IMR-90 (cell line): Measurements from ENCODE around the gene BTBD10. TPM values are rescaled to one million over a fixed set of nuclear protein-coding genes. Genes with fewer than 3 reads are reported as not detected.

Experiments used
- ATAC-seq: fragments of 200-7000 bp; cut with Tn5 transposase; 2 replicates; pipeline ENCODE4 v1.9.1; 2020; ENCODE audit warnings: low read depth, mild to moderate bottlenecking, moderate library complexity
- BruUV-seq: library from RNA; stranded (reverse); fragments of 400-500 nt; replicated peaks from 2 replicates; lab custom pipeline; 2021; lab: Mats Ljungman, UMichigan
- CTCF ChIA-PET: fragments of 300-600 bp; formaldehyde crosslinking; extraction: SDS; loops from one replicate; lab custom pipeline; 2021; ENCODE audit warnings: antibody characterized with exemption; lab: Yijun Ruan, JAX
- POLR2A ChIA-PET: fragments of 300-600 bp; sonication (Branson Sonifier 250); formaldehyde crosslinking; loops from one replicate; lab custom pipeline; 2022; ENCODE audit warnings: antibody characterized with exemption; ENCODE audit not compliant: unreplicated experiment; lab: Charles Lee
- DNase-seq: peaks from one replicate; pipeline ENCODE4 v3.0.0; 2013
- H2AFZ ChIP-seq: replicated peaks from 2 replicates; pipeline ENCODE3; 2013; ENCODE audit warnings: low read length, mild to moderate bottlenecking; ENCODE audit not compliant: poor library complexity
- H2AK5ac ChIP-seq: 2 replicates; pipeline ENCODE4 v1.6.1; 2013; ENCODE audit warnings: low read depth, low read length, inconsistent platforms
- H2AK9ac ChIP-seq: replicated peaks from 2 replicates; pipeline ENCODE3; 2013; ENCODE audit warnings: mild to moderate bottlenecking, low read depth, low read length, moderate library complexity; ENCODE audit not compliant: poor library complexity
- H2BK120ac ChIP-seq: 2 replicates; pipeline ENCODE4 v1.6.1; 2013; ENCODE audit warnings: low read depth, low read length, inconsistent platforms
- H2BK15ac ChIP-seq: 3 replicates; pipeline ENCODE4 v1.6.1; 2013; ENCODE audit warnings: low read depth, low read length, inconsistent platforms
- H2BK20ac ChIP-seq: 2 replicates; pipeline ENCODE4 v1.6.1; 2013; ENCODE audit warnings: low read depth, mild to moderate bottlenecking, inconsistent platforms, low read length, moderate library complexity
- H2BK5ac ChIP-seq: 2 replicates; pipeline ENCODE4 v1.6.1; 2013; ENCODE audit warnings: mild to moderate bottlenecking, low read depth, low read length, inconsistent platforms; ENCODE audit not compliant: poor library complexity, severe bottlenecking
- H3K14ac ChIP-seq: replicated peaks from 2 replicates; pipeline ENCODE4 v1.6.1; 2013; ENCODE audit warnings: low read depth, low read length, inconsistent platforms
- H3K18ac ChIP-seq: 2 replicates; pipeline ENCODE4 v1.6.1; 2013; ENCODE audit warnings: low read depth, low read length, control low read depth
- H3K23ac ChIP-seq: 2 replicates; pipeline ENCODE4 v1.6.1; 2013; ENCODE audit warnings: low read depth, low read length, inconsistent platforms
- H3K27ac ChIP-seq: 2 replicates; pipeline ENCODE4 v1.5.1; 2013; ENCODE audit warnings: mild to moderate bottlenecking, control low read depth, low read length; ENCODE audit not compliant: insufficient read depth
- H3K27me3 ChIP-seq: 2 replicates; pipeline ENCODE4 v1.6.1; 2013; ENCODE audit warnings: low read length; ENCODE audit not compliant: control insufficient read depth, insufficient read depth
- H3K36me3 ChIP-seq: 2 replicates; pipeline ENCODE4 v1.6.1; 2013; ENCODE audit warnings: low read length, mixed read lengths; ENCODE audit not compliant: control insufficient read depth, insufficient read depth
- H3K4ac ChIP-seq: 2 replicates; pipeline ENCODE4 v1.6.1; 2013; ENCODE audit warnings: low read depth, low read length, inconsistent platforms
- H3K4me1 ChIP-seq: 2 replicates; pipeline ENCODE4 v1.6.1; 2013; ENCODE audit warnings: low read length, mixed read lengths; ENCODE audit not compliant: control insufficient read depth, insufficient read depth
- H3K4me2 ChIP-seq: 2 replicates; pipeline ENCODE4 v1.6.1; 2013; ENCODE audit warnings: low read depth, mild to moderate bottlenecking, control low read depth, low read length, moderate library complexity
- H3K4me3 ChIP-seq: 2 replicates; pipeline ENCODE4 v1.5.1; 2013; ENCODE audit warnings: low read depth, mild to moderate bottlenecking, control low read depth, low read length, moderate library complexity; ENCODE audit not compliant: insufficient read depth
- H3K56ac ChIP-seq: 2 replicates; pipeline ENCODE4 v1.6.1; 2013; ENCODE audit warnings: low read length, inconsistent platforms; ENCODE audit not compliant: insufficient read depth; ENCODE audit errors: extremely low read depth
- H3K79me1 ChIP-seq, 2 experiments: 2 replicates each; pipeline ENCODE4 v1.6.1; 2013; ENCODE audit warnings: low read length in 2 of 2, inconsistent platforms in 1 of 2, low read depth in 1 of 2
- H3K9ac ChIP-seq: 2 replicates; pipeline ENCODE4 v1.6.1; 2013; ENCODE audit warnings: low read depth, low read length, control low read depth
- H3K9me1 ChIP-seq: 2 replicates; pipeline ENCODE4 v1.6.1; 2013; ENCODE audit warnings: low read length, inconsistent platforms; ENCODE audit not compliant: insufficient read depth
- H3K9me3 ChIP-seq: 2 replicates; pipeline ENCODE4 v1.6.1; 2013; ENCODE audit warnings: low read length; ENCODE audit not compliant: control insufficient read depth, insufficient read depth
- H4K20me1 ChIP-seq: 2 replicates; pipeline ENCODE4 v1.6.1; 2013; ENCODE audit warnings: low read length, inconsistent platforms; ENCODE audit not compliant: insufficient read depth
- H4K5ac ChIP-seq: 2 replicates; pipeline ENCODE4 v1.6.1; 2013; ENCODE audit warnings: mild to moderate bottlenecking, low read depth, low read length, control low read depth
- H4K8ac ChIP-seq, 2 experiments: 2 replicates each; pipeline ENCODE4 v1.6.1; 2013; ENCODE audit warnings: low read depth in 2 of 2, low read length in 2 of 2, control low read depth in 1 of 2, inconsistent platforms in 1 of 2
- H4K91ac ChIP-seq: 2 replicates; pipeline ENCODE4 v1.6.1; 2013; ENCODE audit warnings: low read depth, low read length, inconsistent platforms; ENCODE audit not compliant: insufficient read depth
- BHLHE40 ChIP-seq: fragments of 150-350 bp; IDR thresholded peaks from 2 replicates; pipeline ENCODE4 v1.6.1; 2016; ENCODE audit warnings: mild to moderate bottlenecking, low read depth, low read length
- CEBPB ChIP-seq: IDR thresholded peaks from 2 replicates; pipeline ENCODE4 v1.6.1; 2012; ENCODE audit warnings: low read depth, low read length, improper control_type of control experiment
- CHD1 ChIP-seq: IDR thresholded peaks from 2 replicates; pipeline ENCODE4 v1.6.1; 2012; ENCODE audit warnings: low read depth, low read length, improper control_type of control experiment
- CTCF ChIP-seq: conservative IDR thresholded peaks from 2 replicates; pipeline ENCODE4 v1.5.1; 2012; ENCODE audit warnings: mild to moderate bottlenecking, low read depth, low read length, improper control_type of control experiment
- ELK1 ChIP-seq: fragments of 150-350 bp; IDR thresholded peaks from 2 replicates; pipeline ENCODE4 v1.6.1; 2016; ENCODE audit warnings: low read depth, mild to moderate bottlenecking, low read length, moderate library complexity, borderline replicate concordance
- FOS ChIP-seq: fragments of 150-350 bp; IDR thresholded peaks from 2 replicates; pipeline ENCODE4 v1.6.1; 2016; ENCODE audit warnings: low read depth, low read length
- MAFK ChIP-seq: IDR thresholded peaks from 2 replicates; pipeline ENCODE4 v1.6.1; 2012; ENCODE audit warnings: low read depth, low read length, improper control_type of control experiment
- MAZ ChIP-seq: IDR thresholded peaks from 2 replicates; pipeline ENCODE4 v1.6.1; 2012; ENCODE audit warnings: low read depth, mild to moderate bottlenecking, low read length, improper control_type of control experiment, moderate library complexity, borderline replicate concordance
- MXI1 ChIP-seq: IDR thresholded peaks from 2 replicates; pipeline ENCODE4 v1.6.1; 2012; ENCODE audit warnings: low read depth, mild to moderate bottlenecking, low read length, moderate library complexity, borderline replicate concordance
- NFE2L2 ChIP-seq: fragments of 150-350 bp; IDR thresholded peaks from 2 replicates; pipeline ENCODE4 v1.6.1; 2016; ENCODE audit warnings: low read depth, mild to moderate bottlenecking, low read length
- POLR2A ChIP-seq: IDR thresholded peaks from 2 replicates; pipeline ENCODE4 v1.6.1; 2012; ENCODE audit warnings: mild to moderate bottlenecking, low read depth, low read length
- RAD21 ChIP-seq: IDR thresholded peaks from 2 replicates; pipeline ENCODE4 v1.6.1; 2012; ENCODE audit warnings: low read length, improper control_type of control experiment
- RCOR1 ChIP-seq: IDR thresholded peaks from 2 replicates; pipeline ENCODE4 v1.6.1; 2012; ENCODE audit warnings: mild to moderate bottlenecking, low read length, improper control_type of control experiment; ENCODE audit not compliant: insufficient replicate concordance
- RFX5 ChIP-seq: IDR thresholded peaks from 2 replicates; pipeline ENCODE4 v1.8.0; 2012; ENCODE audit warnings: low read depth, mild to moderate bottlenecking, low read length, moderate library complexity
- SMC3 ChIP-seq: fragments of 150-350 bp; IDR thresholded peaks from 2 replicates; pipeline ENCODE4 v1.6.1; 2016; ENCODE audit warnings: low read depth, mild to moderate bottlenecking, antibody characterized with exemption, low read length, moderate library complexity
- USF2 ChIP-seq: fragments of 150-350 bp; IDR thresholded peaks from 2 replicates; pipeline ENCODE4 v1.6.1; 2017; ENCODE audit warnings: mild to moderate bottlenecking, antibody characterized with exemption, low read length, low read depth
- WGBS, 2 experiments: methylation state at CpG; one replicate each; pipeline versions ENCODE4 v1.1.5 to v1.1.7; 2013; ENCODE audit warnings: missing lambda C conversion rate in 2 of 2; ENCODE audit not compliant: insufficient read length in 1 of 2; ENCODE audit errors: extremely low coverage in 2 of 2; 5-methylcytosine and 5-hydroxymethylcytosine counted together
- dilution Hi-C: fragments of 300-500 bp; cut with HindIII; formaldehyde crosslinking; loops from one replicate; pipeline ENCODE4 v1.14.3; 2018; ENCODE audit warnings: low sequenced_read_pairs; ENCODE audit not compliant: unreplicated experiment
- in situ Hi-C: fragments of 300-500 bp; cut with MboI; formaldehyde crosslinking; loops from 3 replicates; pipeline ENCODE4 v1.14.3; 2019; ENCODE audit warnings: low sequenced_read_pairs, inconsistent platforms, mixed read lengths
- intact Hi-C: fragments of 100-400 bp; cut with micrococcal nuclease; formaldehyde crosslinking; loops from 2 replicates; pipeline ENCODE4 v1.10.0; 2022
- polyA plus RNA-seq, 3 experiments: library from polyadenylated mRNA; depleted of rRNA; stranded (reverse); fragments of >200 nt; gene quantifications; 2 replicates each; pipeline ENCODE4 v1.2.3, GENCODE V29; 2012; ENCODE audit warnings: low replicate concordance in 1 of 3
- total RNA-seq: library from RNA; depleted of rRNA; stranded (reverse); fragments of >200 nt; gene quantifications from 2 replicates; pipeline ENCODE4 v1.2.3, GENCODE V29; 2012

The BTBD10 gene
- total and polyA plus RNA-seq, 2 of the 4 experiments (the other 2 are of a cell fraction), result 32.5 to 59.9 TPM

GRCh38 chr11:13378316-13378715 is 84.7 kb downstream of the BTBD10 start:
- H3K9ac ChIP-seq, result no peak overlapping the region
- H2BK20ac ChIP-seq, result no peak overlapping the region
- ATAC-seq (no peak), DNase-seq (no peak)
- H4K91ac ChIP-seq, result no peak overlapping the region
- no peak overlapping the region for H2AFZ ChIP-seq
- H3K9me1 ChIP-seq, result peaks cover 14% of the 10 kb centered on the region; the same call in 1 of the 2 replicates
- no peak overlapping the region for H2BK5ac ChIP-seq
- no peaks in the 10 kb centered on the region for H3K79me1 ChIP-seq
- no peak overlapping the region for H3K23ac ChIP-seq
- H3K4me1 ChIP-seq, result no peaks in the 10 kb centered on the region
- in situ Hi-C loops (no loop called here), intact Hi-C loops (no loop called here), dilution Hi-C loops (no loop called here)
- no CpG with 5 or more reads among the region's 2 CpGs for WGBS, 2 experiments
- no peak overlapping the region for H3K56ac ChIP-seq
- H3K18ac ChIP-seq, result no peak overlapping the region
- CTCF ChIA-PET, result interaction anchor here (1.1 kb wide), 1 partner anchor 168 kb away, joined by 4 read pairs; no protein-coding TSS in a partner anchor
- no peak overlapping the region for H2BK120ac ChIP-seq
- no peak overlapping the region for H3K4me3 ChIP-seq
- no peaks in the 10 kb centered on the region for H3K27me3 ChIP-seq
- POLR2A ChIA-PET, result no interaction called here
- BruUV-seq, result no TSS peak
- H2BK15ac ChIP-seq, result no peak overlapping the region
- no peak overlapping the region for H3K4ac ChIP-seq
- no peak overlapping the region for H2AK5ac ChIP-seq
- no peak overlapping the region for H2AK9ac ChIP-seq
- TF ChIP-seq BHLHE40 (no peak), SMC3 (no peak), POLR2A (no peak), CTCF (no peak), FOS (no peak), NFE2L2 (no peak), CHD1 (no peak), RFX5 (no peak), ELK1 (no peak), RAD21 (no peak), CEBPB (no peak), RCOR1 (no peak), USF2 (no peak), MXI1 (no peak), MAFK (no peak), MAZ (no peak)
- H3K14ac ChIP-seq, result no peak overlapping the region
- H3K36me3 ChIP-seq, result peaks cover 34% of the 10 kb centered on the region
- H3K9me3 ChIP-seq, result no peaks in the 10 kb centered on the region
- H4K5ac ChIP-seq, result no peak overlapping the region
- no peak overlapping the region for H4K8ac ChIP-seq
- H4K20me1 ChIP-seq, result no peaks in the 10 kb centered on the region
- no peak overlapping the region for H3K4me2 ChIP-seq
- no peak overlapping the region for H3K27ac ChIP-seq
